SK-N-SH (cell line): Measurements from ENCODE around the gene TMEM120B. TPM values are rescaled to one million over a fixed set of nuclear protein-coding genes. Genes with fewer than 3 reads are reported as not detected.
A peak's percentile ranks its signal among the peaks of the same experiment; 100 is the strongest.

Experiments
- CTCF ChIA-PET: fragments of 300-600, 350-600 bp; formaldehyde crosslinking; extraction: SDS; loops from one replicate; lab custom pipeline; 2021; lab: Yijun Ruan, JAX
- POLR2A ChIA-PET: fragments of 350-600 bp; sonication (Branson Sonifier 250); formaldehyde crosslinking; extraction: SDS; loops from one replicate; lab custom pipeline; 2020; ENCODE audit warnings: antibody characterized with exemption, inconsistent platforms; lab: Yijun Ruan, JAX
- DNase-seq: peaks from one replicate; pipeline ENCODE4 v3.0.0; 2012
- H2AFZ ChIP-seq: fragments of 200-600 bp; sonication (generic); 2 replicates; pipeline ENCODE4 v1.8.1; 2016; ENCODE audit warnings: antibody characterized with exemption, mild to moderate bottlenecking, low read depth
- H3F3A ChIP-seq: fragments of 200-600 bp; sonication (generic); replicated peaks from 2 replicates; pipeline ENCODE3; 2016; ENCODE audit warnings: antibody characterized with exemption, mild to moderate bottlenecking; ENCODE audit not compliant: insufficient read depth
- H3K27ac ChIP-seq, 2 experiments: fragments of 200-500 bp in 1 of 2; fragments of 200-600 bp in 1 of 2; sonication (Bioruptor generic) in 1 of 2; sonication (generic), shearing (Covaris generic) in 1 of 2; 2 replicates each; pipeline versions ENCODE4 v1.5.1 to v1.6.1; 2014 to 2016; ENCODE audit warnings: low read depth in 2 of 2, inconsistent platforms in 1 of 2, low read length in 1 of 2, mild to moderate bottlenecking in 1 of 2, mixed read lengths in 1 of 2
- H3K27me3 ChIP-seq: fragments of 200-600 bp; sonication (generic), shearing (Covaris generic); 2 replicates; pipeline ENCODE4 v1.6.1; 2016; ENCODE audit warnings: mixed run types; ENCODE audit not compliant: insufficient read depth
- H3K36me3 ChIP-seq, 2 experiments: fragments of 200-500 bp in 1 of 2; fragments of 200-600 bp in 1 of 2; sonication (Bioruptor generic) in 1 of 2; sonication (generic) in 1 of 2; replicated peaks in 1 of 2; 2 replicates each; pipeline versions ENCODE3 to v1.5.1; 2014 to 2016; ENCODE audit warnings: low read length in 1 of 2, mild to moderate bottlenecking in 1 of 2; ENCODE audit not compliant: insufficient read depth in 2 of 2, control insufficient read depth in 1 of 2
- H3K4me1 ChIP-seq, 2 experiments: fragments of 200-500 bp in 1 of 2; fragments of 200-600 bp in 1 of 2; sonication (Bioruptor generic) in 1 of 2; sonication (generic), shearing (Covaris generic) in 1 of 2; 2 replicates each; pipeline versions ENCODE4 v1.5.1 to v1.6.1; 2014 to 2016; ENCODE audit warnings: low read depth in 1 of 2, low read length in 1 of 2, mixed run types in 1 of 2; ENCODE audit not compliant: insufficient read depth in 2 of 2, control insufficient read depth in 1 of 2
- H3K4me2 ChIP-seq: fragments of 200-600 bp; sonication (generic), shearing (Covaris generic); 2 replicates; pipeline ENCODE4 v1.6.1; 2017; ENCODE audit warnings: mixed run types
- H3K4me3 ChIP-seq, 2 experiments: fragments of 200-500 bp in 1 of 2; fragments of 200-600 bp in 1 of 2; sonication (Bioruptor generic) in 1 of 2; sonication (generic), shearing (Covaris generic) in 1 of 2; 2 replicates each; pipeline versions ENCODE4 v1.5.1 to v1.8.1; 2014 to 2016; ENCODE audit warnings: low read depth in 2 of 2, inconsistent platforms in 1 of 2, low read length in 1 of 2, mild to moderate bottlenecking in 1 of 2, mixed read lengths in 1 of 2, moderate library complexity in 1 of 2
- H3K79me2 ChIP-seq: fragments of 200-600 bp; sonication (generic); 2 replicates; pipeline ENCODE4 v1.8.1; 2017; ENCODE audit warnings: mild to moderate bottlenecking; ENCODE audit not compliant: insufficient read depth
- H3K9ac ChIP-seq: fragments of 200-600 bp; sonication (generic); 2 replicates; pipeline ENCODE4 v1.6.1; 2017; ENCODE audit warnings: mixed run types
- H3K9me2 ChIP-seq: fragments of 200-600 bp; sonication (generic); 2 replicates; pipeline ENCODE4 v1.6.1; 2017; ENCODE audit warnings: mixed run types
- H3K9me3 ChIP-seq: fragments of 200-600 bp; sonication (generic); 2 replicates; pipeline ENCODE4 v1.6.1; 2017; ENCODE audit warnings: mixed run types, mild to moderate bottlenecking, moderate library complexity
- H4K20me1 ChIP-seq: fragments of 200-600 bp; sonication (generic); 2 replicates; pipeline ENCODE4 v1.6.1; 2017; ENCODE audit warnings: mild to moderate bottlenecking, mixed run types; ENCODE audit not compliant: insufficient read depth
- CHD2 ChIP-seq: fragments of 150-350 bp; IDR thresholded peaks from 2 replicates; pipeline ENCODE4 v1.6.1; 2018; ENCODE audit warnings: low read length; ENCODE audit not compliant: partially characterized antibody
- ELF1 ChIP-seq: IDR thresholded peaks from 2 replicates; pipeline ENCODE4 v1.4.0; 2012
- EP300 ChIP-seq, 2 experiments: IDR thresholded peaks; 2 replicates each; pipeline versions ENCODE4 v1.4.0 to v1.6.1; 2012; ENCODE audit warnings: borderline replicate concordance in 1 of 2, low read depth in 1 of 2, low read length in 1 of 2
- EZH2phosphoT487 ChIP-seq: fragments of 200-600 bp; sonication (generic); IDR thresholded peaks from 2 replicates; pipeline ENCODE4 v1.6.1; 2017; ENCODE audit warnings: low read depth, mixed run types, mild to moderate bottlenecking, antibody characterized with exemption, moderate library complexity, borderline replicate concordance
- FOXJ3 ChIP-seq: sonication (generic); formaldehyde crosslinking; IDR thresholded peaks from 2 replicates; pipeline ENCODE4 v1.5.1; 2020; ENCODE audit warnings: mild to moderate bottlenecking, missing genetic modification reagents
- FOXM1 ChIP-seq: IDR thresholded peaks from 2 replicates; pipeline ENCODE4 v1.4.0; 2012; ENCODE audit warnings: low read depth, mild to moderate bottlenecking
- GABPA ChIP-seq: IDR thresholded peaks from 2 replicates; pipeline ENCODE4 v1.4.0; 2012; ENCODE audit warnings: low read depth, mild to moderate bottlenecking
- JUND ChIP-seq: IDR thresholded peaks from 2 replicates; pipeline ENCODE4 v1.4.0; 2012
- MEF2A ChIP-seq: IDR thresholded peaks from 2 replicates; pipeline ENCODE4 v1.4.0; 2012; ENCODE audit warnings: low read depth, borderline replicate concordance
- MXI1 ChIP-seq: IDR thresholded peaks from 2 replicates; pipeline ENCODE4 v1.6.1; 2012; ENCODE audit warnings: mild to moderate bottlenecking, low read depth, low read length, improper control_type of control experiment
- NFIC ChIP-seq: IDR thresholded peaks from 2 replicates; pipeline ENCODE4 v1.4.0; 2012; ENCODE audit warnings: borderline replicate concordance
- NRF1 ChIP-seq: IDR thresholded peaks from 2 replicates; pipeline ENCODE4 v1.6.1; 2012; ENCODE audit warnings: low read depth, mild to moderate bottlenecking, low read length
- RAD21 ChIP-seq: IDR thresholded peaks from 2 replicates; pipeline ENCODE4 v1.6.1; 2012; ENCODE audit warnings: mild to moderate bottlenecking, low read length
- RFX5 ChIP-seq: IDR thresholded peaks from 2 replicates; pipeline ENCODE4 v1.6.1; 2012; ENCODE audit warnings: mild to moderate bottlenecking, improper control_type of control experiment, low read length
- SIN3A ChIP-seq: IDR thresholded peaks from 2 replicates; pipeline ENCODE4 v1.6.1; 2012; ENCODE audit warnings: low read depth, mild to moderate bottlenecking, low read length, moderate library complexity, borderline replicate concordance
- SMC3 ChIP-seq: IDR thresholded peaks from 2 replicates; pipeline ENCODE4 v1.6.1; 2012; ENCODE audit warnings: low read depth, low read length, improper control_type of control experiment
- TAF1 ChIP-seq: IDR thresholded peaks from 2 replicates; pipeline ENCODE4 v1.6.1; 2012; ENCODE audit warnings: low read depth, mild to moderate bottlenecking, low read length, moderate library complexity, borderline replicate concordance
- TCF12 ChIP-seq: IDR thresholded peaks from 2 replicates; pipeline ENCODE4 v1.4.0; 2012
- TEAD4 ChIP-seq: IDR thresholded peaks from 2 replicates; pipeline ENCODE4 v1.4.0; 2012; ENCODE audit warnings: mild to moderate bottlenecking, borderline replicate concordance; ENCODE audit not compliant: insufficient read depth
- WGBS: methylation state at CpG from one replicate; pipeline ENCODE4 v1.1.6; 2017; ENCODE audit warnings: low lambda C conversion rate; 5-methylcytosine and 5-hydroxymethylcytosine counted together
- polyA plus RNA-seq, 3 experiments: library from polyadenylated mRNA; depleted of rRNA; stranded (reverse); fragments of >200 nt; gene quantifications; 2 replicates each; pipeline ENCODE4 v1.2.3, GENCODE V29; 2012
- TF ChIP-seq, protein P1 (sequence below): IDR thresholded peaks from 2 replicates; pipeline ENCODE4 v1.4.0; 2012; ENCODE audit warnings: low read depth
- TF ChIP-seq, protein P2 (sequence below): IDR thresholded peaks from 2 replicates; pipeline ENCODE4 v1.4.0; 2012; ENCODE audit warnings: low read depth, borderline replicate concordance
- TF ChIP-seq, protein P3 (sequence below): IDR thresholded peaks from 2 replicates; pipeline ENCODE4 v1.6.1; 2012; ENCODE audit warnings: mild to moderate bottlenecking, low read depth, low read length, moderate library complexity
- TF ChIP-seq, protein P4 (sequence below): IDR thresholded peaks from 2 replicates; pipeline ENCODE4 v1.4.0; 2012; ENCODE audit warnings: low read depth, borderline replicate concordance
- TF ChIP-seq, protein P5 (sequence below): fragments of 200-600 bp; sonication (generic); IDR thresholded peaks from 2 replicates; pipeline ENCODE4 v1.6.1; 2017; ENCODE audit warnings: antibody characterized with exemption, mild to moderate bottlenecking, moderate library complexity

The TMEM120B gene
- polyA plus RNA-seq, 1 of the 3 experiments (the other 2 are of a cell fraction), result 15.4 TPM

DNA sequence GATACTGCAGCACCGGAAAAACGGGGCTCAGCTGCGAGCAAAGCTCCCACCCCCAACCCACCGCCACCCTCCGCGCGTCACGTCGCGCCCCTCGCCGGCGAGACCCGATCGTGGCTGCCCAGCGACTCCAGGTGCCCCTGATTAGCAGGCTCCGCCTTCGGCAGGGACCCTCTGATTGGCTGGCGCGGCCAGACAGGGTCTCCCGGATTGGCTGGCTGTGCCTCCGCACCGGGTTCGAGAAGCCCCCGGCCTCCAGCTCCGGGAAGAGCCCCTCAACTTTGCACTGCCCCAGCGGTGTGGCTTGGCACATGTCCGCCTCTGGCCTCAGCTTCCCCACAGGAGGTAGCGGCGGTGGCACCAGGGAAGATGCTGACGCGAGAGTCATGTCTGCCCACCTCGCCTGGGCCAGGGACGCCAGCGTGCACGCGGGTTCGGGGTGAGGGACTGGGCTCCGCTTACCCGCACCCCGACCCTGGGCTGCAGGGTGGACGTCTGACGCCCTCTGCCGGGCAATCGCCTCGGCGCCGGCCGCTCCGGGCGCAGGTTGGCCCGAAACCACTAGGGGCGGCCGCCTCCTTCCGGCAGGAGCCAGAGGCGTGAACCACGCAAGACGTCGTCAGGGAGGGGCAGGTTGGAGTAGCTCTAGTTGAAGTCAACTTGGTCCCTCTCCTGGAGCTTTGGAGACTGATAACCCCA lies 81.4 kb downstream of the TMEM120B start:
- H3K9ac ChIP-seq, result peak overlapping the region; percentile 48; the same call in 1 of the 2 replicates
- WGBS, result 0% methylated on average over 2 of the region's 59 CpGs
- TF ChIP-seq GABPA (peak; percentile 50; the same call in 1 of the 2 replicates), SMC3 (peak; percentile 89), FOXJ3 (no peak), RAD21 (peak; percentile 83), ELF1 (peak; percentile 64; the same call in 1 of the 2 replicates), RFX5 (peak; percentile 48; the same call in 1 of the 2 replicates), EZH2phosphoT487 (no peak), FOXM1 (no peak), TCF12 (peak; percentile 7; the same call in 1 of the 2 replicates), JUND (peak; percentile 26; the same call in 1 of the 2 replicates), CHD2 (peak; percentile 45), NRF1 (no peak), EP300 (IDR thresholded peaks at IDR 0.05; ENCODE audit: borderline replicate concordance in 1 of 2, low read depth in 1 of 2, low read length in 1 of 2) (peak in 1 of 2 experiments; percentile 9; a peak in 1 of 4 replicates), MEF2A (no peak), MXI1 (peak; percentile 74; the same call in 1 of the 2 replicates), TEAD4 (no peak), TAF1 (peak; percentile 38; the same call in 1 of the 2 replicates), NFIC (peak; percentile 31; the same call in 1 of the 2 replicates), SIN3A (peak; percentile 87; the same call in 1 of the 2 replicates)
- TF ChIP-seq, protein P1, sequence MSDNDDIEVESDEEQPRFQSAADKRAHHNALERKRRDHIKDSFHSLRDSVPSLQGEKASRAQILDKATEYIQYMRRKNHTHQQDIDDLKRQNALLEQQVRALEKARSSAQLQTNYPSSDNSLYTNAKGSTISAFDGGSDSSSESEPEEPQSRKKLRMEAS, result peak; percentile 85
- TF ChIP-seq, protein P2, sequence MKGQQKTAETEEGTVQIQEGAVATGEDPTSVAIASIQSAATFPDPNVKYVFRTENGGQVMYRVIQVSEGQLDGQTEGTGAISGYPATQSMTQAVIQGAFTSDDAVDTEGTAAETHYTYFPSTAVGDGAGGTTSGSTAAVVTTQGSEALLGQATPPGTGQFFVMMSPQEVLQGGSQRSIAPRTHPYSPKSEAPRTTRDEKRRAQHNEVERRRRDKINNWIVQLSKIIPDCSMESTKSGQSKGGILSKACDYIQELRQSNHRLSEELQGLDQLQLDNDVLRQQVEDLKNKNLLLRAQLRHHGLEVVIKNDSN, result no peak
- TF ChIP-seq, protein P3, sequence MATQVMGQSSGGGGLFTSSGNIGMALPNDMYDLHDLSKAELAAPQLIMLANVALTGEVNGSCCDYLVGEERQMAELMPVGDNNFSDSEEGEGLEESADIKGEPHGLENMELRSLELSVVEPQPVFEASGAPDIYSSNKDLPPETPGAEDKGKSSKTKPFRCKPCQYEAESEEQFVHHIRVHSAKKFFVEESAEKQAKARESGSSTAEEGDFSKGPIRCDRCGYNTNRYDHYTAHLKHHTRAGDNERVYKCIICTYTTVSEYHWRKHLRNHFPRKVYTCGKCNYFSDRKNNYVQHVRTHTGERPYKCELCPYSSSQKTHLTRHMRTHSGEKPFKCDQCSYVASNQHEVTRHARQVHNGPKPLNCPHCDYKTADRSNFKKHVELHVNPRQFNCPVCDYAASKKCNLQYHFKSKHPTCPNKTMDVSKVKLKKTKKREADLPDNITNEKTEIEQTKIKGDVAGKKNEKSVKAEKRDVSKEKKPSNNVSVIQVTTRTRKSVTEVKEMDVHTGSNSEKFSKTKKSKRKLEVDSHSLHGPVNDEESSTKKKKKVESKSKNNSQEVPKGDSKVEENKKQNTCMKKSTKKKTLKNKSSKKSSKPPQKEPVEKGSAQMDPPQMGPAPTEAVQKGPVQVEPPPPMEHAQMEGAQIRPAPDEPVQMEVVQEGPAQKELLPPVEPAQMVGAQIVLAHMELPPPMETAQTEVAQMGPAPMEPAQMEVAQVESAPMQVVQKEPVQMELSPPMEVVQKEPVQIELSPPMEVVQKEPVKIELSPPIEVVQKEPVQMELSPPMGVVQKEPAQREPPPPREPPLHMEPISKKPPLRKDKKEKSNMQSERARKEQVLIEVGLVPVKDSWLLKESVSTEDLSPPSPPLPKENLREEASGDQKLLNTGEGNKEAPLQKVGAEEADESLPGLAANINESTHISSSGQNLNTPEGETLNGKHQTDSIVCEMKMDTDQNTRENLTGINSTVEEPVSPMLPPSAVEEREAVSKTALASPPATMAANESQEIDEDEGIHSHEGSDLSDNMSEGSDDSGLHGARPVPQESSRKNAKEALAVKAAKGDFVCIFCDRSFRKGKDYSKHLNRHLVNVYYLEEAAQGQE, result 0 out of 2 replicates have a peak, but pooled peaks have one; percentile 38
- TF ChIP-seq, protein P4, sequence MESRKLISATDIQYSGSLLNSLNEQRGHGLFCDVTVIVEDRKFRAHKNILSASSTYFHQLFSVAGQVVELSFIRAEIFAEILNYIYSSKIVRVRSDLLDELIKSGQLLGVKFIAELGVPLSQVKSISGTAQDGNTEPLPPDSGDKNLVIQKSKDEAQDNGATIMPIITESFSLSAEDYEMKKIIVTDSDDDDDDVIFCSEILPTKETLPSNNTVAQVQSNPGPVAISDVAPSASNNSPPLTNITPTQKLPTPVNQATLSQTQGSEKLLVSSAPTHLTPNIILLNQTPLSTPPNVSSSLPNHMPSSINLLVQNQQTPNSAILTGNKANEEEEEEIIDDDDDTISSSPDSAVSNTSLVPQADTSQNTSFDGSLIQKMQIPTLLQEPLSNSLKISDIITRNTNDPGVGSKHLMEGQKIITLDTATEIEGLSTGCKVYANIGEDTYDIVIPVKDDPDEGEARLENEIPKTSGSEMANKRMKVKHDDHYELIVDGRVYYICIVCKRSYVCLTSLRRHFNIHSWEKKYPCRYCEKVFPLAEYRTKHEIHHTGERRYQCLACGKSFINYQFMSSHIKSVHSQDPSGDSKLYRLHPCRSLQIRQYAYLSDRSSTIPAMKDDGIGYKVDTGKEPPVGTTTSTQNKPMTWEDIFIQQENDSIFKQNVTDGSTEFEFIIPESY, result no peak
- TF ChIP-seq, protein P5, sequence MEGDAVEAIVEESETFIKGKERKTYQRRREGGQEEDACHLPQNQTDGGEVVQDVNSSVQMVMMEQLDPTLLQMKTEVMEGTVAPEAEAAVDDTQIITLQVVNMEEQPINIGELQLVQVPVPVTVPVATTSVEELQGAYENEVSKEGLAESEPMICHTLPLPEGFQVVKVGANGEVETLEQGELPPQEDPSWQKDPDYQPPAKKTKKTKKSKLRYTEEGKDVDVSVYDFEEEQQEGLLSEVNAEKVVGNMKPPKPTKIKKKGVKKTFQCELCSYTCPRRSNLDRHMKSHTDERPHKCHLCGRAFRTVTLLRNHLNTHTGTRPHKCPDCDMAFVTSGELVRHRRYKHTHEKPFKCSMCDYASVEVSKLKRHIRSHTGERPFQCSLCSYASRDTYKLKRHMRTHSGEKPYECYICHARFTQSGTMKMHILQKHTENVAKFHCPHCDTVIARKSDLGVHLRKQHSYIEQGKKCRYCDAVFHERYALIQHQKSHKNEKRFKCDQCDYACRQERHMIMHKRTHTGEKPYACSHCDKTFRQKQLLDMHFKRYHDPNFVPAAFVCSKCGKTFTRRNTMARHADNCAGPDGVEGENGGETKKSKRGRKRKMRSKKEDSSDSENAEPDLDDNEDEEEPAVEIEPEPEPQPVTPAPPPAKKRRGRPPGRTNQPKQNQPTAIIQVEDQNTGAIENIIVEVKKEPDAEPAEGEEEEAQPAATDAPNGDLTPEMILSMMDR, result peak; percentile 97

More for the DNA sequence above, 81.4 kb downstream of the TMEM120B start:
- Histone ChIP-seq H3K9me3 (no peaks in the 10 kb centered on the region), H3K4me2 (peak overlapping the region; percentile 94), H2AFZ (peak overlapping the region; percentile 73; the same call in 1 of the 2 replicates), H3K27me3 (no peaks in the 10 kb centered on the region), H3F3A (peaks cover 37% of the 10 kb centered on the region), H3K27ac (peak overlapping the region; percentile 82 to 99), H4K20me1 (no peaks in the 10 kb centered on the region; the same call in 1 of the 2 replicates), H3K79me2 (peaks cover 39% of the 10 kb centered on the region), H3K9me2 (no peaks in the 10 kb centered on the region), H3K4me3 (peak overlapping the region; percentile 54 to 61), H3K4me1 (peaks cover 36 to 62% of the 10 kb centered on the region in 2 experiments), H3K36me3 (peaks cover 8 to 10% of the 10 kb centered on the region in 2 experiments)
- CTCF ChIA-PET, result interaction anchor here (0.6 to 16.0 kb wide), 75 partner anchors 16 to 755 kb away, joined by 3 to 675 read pairs (median 4); partner anchors contain the start of genes BCL7A, HPD, OASL and PSMD9
- peak; percentile 94 for DNase-seq
- POLR2A ChIA-PET, result interaction anchor here (1.5 to 7.0 kb wide), 9 partner anchors 10 to 94 kb away, joined by 4 to 79 read pairs (median 6); partner anchors contain the start of genes PSMD9, SETD1B and TMEM120B
